Right atrium auricular region (tissue), 2 donors: ENCODE results near the gene PPP2R2C. TPM values are rescaled to one million over a fixed set of nuclear protein-coding genes. Genes with fewer than 3 reads are reported as not detected.

ENCODE experiments used
- DNase-seq: peaks from one replicate; pipeline ENCODE4 v3.0.0-alpha.2; 2019; ENCODE audit warnings: low spot score
- H3K27ac ChIP-seq, 2 donors: fragments of 200-600 bp; sonication (generic); 1 replicate in 1 of 2; 2 replicates in 1 of 2; pipeline ENCODE4 v1.5.1; 2016 to 2019
- H3K27me3 ChIP-seq, 2 donors: fragments of 200-600 bp; sonication (generic); one replicate each; pipeline versions ENCODE4 v1.5.1 to v1.6.0; 2017 to 2019
- H3K36me3 ChIP-seq: fragments of 200-600 bp; sonication (generic); one replicate; pipeline ENCODE4 v1.5.1; 2016
- H3K4me1 ChIP-seq, 2 donors: fragments of 200-600 bp; sonication (generic); one replicate each; pipeline versions ENCODE4 v1.5.1 to v1.6.0; 2017 to 2019
- H3K4me3 ChIP-seq, 2 donors: fragments of 200-600 bp; sonication (generic); 1 replicate in 1 of 2; 2 replicates in 1 of 2; pipeline ENCODE4 v1.5.1; 2017 to 2019; ENCODE audit warnings: mild to moderate bottlenecking in 1 of 2, moderate library complexity in 1 of 2
- H3K9me3 ChIP-seq, 2 donors: fragments of 200-600 bp; sonication (generic); one replicate each; pipeline ENCODE4 v1.5.1; 2019
- total RNA-seq, 2 donors: library from RNA; depleted of rRNA; stranded (reverse); fragments of >200 nt; gene quantifications; one replicate each; pipeline ENCODE4 v1.1.0, GENCODE V29; 2016
- TF ChIP-seq, protein P1 (sequence below), 2 donors: fragments of 200-600 bp; sonication (generic); IDR thresholded peaks; one replicate each; pipeline ENCODE4 v1.5.1; 2019; ENCODE audit warnings: antibody characterized with exemption in 2 of 2

Gene PPP2R2C
- total RNA-seq, 2 donors from 2014 or later: 4.6 to 5.7 TPM

DNA sequence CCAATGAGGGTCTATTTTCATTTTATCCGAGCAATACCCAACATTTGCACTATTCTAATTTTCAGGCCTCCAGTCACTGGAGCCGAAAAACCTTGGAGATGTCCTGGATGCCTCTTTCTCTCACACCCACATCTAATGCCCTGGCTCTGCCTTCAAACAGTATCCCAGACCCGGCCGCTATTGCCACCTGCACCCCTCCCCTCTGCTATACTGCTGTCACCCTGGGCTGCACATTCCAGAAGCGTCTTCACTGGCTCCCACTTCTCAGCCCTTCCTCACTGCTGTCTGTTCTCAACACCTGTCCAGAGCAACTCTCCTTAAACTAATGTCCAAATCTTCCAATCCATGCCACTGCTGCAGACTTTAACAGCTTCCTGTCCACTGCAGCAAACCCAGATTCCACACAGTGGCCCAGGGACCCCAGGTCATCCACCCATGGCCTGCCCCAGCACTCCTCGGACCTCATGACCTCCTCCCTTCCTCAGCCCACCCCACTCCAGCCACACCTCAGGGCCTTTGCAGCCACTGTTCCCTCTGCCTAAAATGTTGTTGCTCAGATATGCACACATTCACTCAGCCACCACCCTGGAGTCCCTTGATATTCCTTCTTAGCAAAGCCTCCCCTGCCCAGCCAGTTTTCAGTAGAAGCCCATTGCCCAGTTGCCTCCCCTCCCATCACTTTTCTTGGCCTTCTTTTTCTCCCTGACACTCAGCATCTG is 30.5 kb upstream of the PPP2R2C start:
- DNase-seq: no peak
- peaks cover 0 to 20% of the 10 kb centered on the region in 2 donors for H3K9me3 ChIP-seq
- no peaks in the 10 kb centered on the region for H3K4me1 ChIP-seq
- no peaks in the 10 kb centered on the region for H3K36me3 ChIP-seq
- TF ChIP-seq, protein P1, sequence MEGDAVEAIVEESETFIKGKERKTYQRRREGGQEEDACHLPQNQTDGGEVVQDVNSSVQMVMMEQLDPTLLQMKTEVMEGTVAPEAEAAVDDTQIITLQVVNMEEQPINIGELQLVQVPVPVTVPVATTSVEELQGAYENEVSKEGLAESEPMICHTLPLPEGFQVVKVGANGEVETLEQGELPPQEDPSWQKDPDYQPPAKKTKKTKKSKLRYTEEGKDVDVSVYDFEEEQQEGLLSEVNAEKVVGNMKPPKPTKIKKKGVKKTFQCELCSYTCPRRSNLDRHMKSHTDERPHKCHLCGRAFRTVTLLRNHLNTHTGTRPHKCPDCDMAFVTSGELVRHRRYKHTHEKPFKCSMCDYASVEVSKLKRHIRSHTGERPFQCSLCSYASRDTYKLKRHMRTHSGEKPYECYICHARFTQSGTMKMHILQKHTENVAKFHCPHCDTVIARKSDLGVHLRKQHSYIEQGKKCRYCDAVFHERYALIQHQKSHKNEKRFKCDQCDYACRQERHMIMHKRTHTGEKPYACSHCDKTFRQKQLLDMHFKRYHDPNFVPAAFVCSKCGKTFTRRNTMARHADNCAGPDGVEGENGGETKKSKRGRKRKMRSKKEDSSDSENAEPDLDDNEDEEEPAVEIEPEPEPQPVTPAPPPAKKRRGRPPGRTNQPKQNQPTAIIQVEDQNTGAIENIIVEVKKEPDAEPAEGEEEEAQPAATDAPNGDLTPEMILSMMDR (IDR thresholded peaks at IDR 0.05): no peak
- H3K4me3 ChIP-seq: no peak overlapping the region
- H3K27ac ChIP-seq: no peak overlapping the region
- H3K27me3 ChIP-seq: no peaks in the 10 kb centered on the region

DNA sequence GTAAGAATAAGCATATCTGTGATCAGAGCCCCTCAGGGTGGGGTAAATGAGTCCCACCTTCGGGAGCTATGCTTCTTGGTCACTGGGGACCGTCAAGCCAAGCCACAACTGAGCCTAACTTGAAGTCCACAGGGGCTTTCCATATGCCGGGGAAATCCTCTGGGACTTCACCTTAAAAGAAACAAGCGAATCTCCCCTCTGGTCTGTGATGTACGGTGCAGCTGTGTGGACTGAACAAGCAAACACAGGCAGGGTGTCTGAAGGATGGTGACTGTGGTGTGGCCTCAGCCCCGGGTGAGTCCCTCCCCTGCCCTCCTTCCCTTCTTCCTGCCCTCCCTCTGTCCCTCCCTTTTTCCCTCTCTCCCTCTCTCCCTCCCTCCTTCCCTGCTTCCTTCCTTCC is 29.7 kb upstream of the PPP2R2C start:
- no peak for DNase-seq
- no peaks in the 10 kb centered on the region for H3K4me1 ChIP-seq
- H3K9me3 ChIP-seq: peaks cover 0 to 20% of the 10 kb centered on the region in 2 donors
- H3K4me3 ChIP-seq: no peak overlapping the region
- H3K36me3 ChIP-seq: no peaks in the 10 kb centered on the region
- TF ChIP-seq, protein P1 (IDR thresholded peaks at IDR 0.05): no peak
- H3K27ac ChIP-seq: no peak overlapping the region
- no peaks in the 10 kb centered on the region for H3K27me3 ChIP-seq

DNA sequence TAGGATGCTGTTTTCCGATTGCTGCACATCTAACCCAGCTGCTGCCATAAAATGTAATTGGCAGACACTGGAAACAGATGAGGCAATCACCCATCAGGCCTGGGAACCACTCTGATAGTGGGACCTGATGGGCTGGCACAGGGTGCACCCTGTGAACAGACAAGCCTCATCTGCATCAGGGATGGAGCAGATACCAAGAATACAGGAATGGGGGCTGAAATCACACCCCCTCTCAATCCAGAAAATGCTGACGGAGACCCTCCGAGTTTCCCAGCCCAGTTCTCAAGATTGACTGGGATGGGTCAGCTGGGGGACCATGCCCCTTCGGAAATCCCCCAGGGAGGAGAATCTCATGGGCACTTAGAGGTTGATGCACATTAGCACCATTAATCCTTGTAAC is 28.8 kb upstream of the PPP2R2C start:
- H3K9me3 ChIP-seq: peaks cover 0 to 20% of the 10 kb centered on the region in 2 donors
- DNase-seq: no peak
- no peaks in the 10 kb centered on the region for H3K36me3 ChIP-seq
- no peaks in the 10 kb centered on the region for H3K4me1 ChIP-seq
- H3K4me3 ChIP-seq: no peak overlapping the region
- no peaks in the 10 kb centered on the region for H3K27me3 ChIP-seq
- TF ChIP-seq, protein P1 (IDR thresholded peaks at IDR 0.05): no peak
- H3K27ac ChIP-seq: no peak overlapping the region

DNA sequence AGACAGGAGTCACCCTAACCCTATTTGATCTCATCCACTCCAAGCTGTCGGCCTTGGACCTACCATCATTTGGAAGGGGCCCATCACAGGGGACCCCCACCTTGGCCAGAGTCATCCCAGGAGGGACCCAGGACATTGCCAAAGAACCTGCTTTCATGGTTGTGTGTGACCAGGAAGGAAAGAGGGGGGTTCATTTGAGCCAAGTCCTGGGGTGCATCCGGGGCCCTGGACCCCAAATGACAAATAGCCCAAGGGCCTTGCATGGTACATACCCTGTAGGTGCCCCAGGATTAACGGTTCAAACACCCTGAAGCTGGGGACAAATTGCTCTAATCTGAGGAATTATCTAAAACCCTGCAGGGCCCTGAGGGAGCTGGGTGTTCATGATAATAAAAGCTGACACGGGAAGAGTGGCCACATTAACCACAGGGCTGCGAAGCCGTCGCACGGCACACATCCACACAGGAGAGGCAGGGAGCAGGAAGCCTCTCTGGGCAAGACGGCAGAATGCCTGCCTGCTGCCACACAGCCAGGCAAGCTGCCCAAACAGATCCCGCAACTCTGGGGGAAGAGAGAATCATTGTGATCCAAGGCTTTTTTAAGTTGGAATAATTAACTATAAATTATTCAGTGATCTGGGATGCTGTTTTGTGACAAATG is 28.2 kb upstream of the PPP2R2C start:
- Histone ChIP-seq H3K9me3 (peaks cover 0 to 20% of the 10 kb centered on the region in 2 donors), H3K27ac (no peak overlapping the region), H3K4me1 (no peaks in the 10 kb centered on the region), H3K36me3 (no peaks in the 10 kb centered on the region), H3K27me3 (no peaks in the 10 kb centered on the region), H3K4me3 (no peak overlapping the region)
- TF ChIP-seq, protein P1 (IDR thresholded peaks at IDR 0.05): no peak
- DNase-seq: no peak

DNA sequence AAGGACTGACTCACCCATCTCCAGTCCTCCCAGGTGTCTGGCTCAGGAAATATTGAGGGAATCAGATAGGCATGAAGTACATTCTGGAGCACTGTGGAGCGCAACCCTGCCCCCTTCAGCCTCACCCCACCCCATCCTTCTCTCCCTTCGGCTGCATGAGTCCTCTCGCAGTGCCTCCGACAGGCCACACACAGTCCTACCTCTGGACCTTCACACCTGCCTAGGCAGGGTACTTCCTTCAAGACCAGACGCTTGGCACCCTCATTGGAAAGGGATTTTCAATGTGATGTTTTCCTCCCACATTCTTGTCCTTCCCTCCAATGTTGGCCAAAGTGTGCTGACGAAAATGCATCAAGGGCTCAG is 26.8 kb upstream of the PPP2R2C start:
- TF ChIP-seq, protein P1 (IDR thresholded peaks at IDR 0.05): no peak
- H3K27me3 ChIP-seq: no peaks in the 10 kb centered on the region
- no peak overlapping the region for H3K27ac ChIP-seq
- peaks cover 0 to 7% of the 10 kb centered on the region in 2 donors for H3K9me3 ChIP-seq
- no peak overlapping the region for H3K4me3 ChIP-seq
- no peaks in the 10 kb centered on the region for H3K4me1 ChIP-seq
- no peaks in the 10 kb centered on the region for H3K36me3 ChIP-seq
- no peak for DNase-seq
